Non-pigmented ciliary epithelial cell (primary cell): ENCODE measurements around the gene DNAJC17.

Experiments used
- DNase-seq: peaks from one replicate; pipeline ENCODE4 v3.0.0-alpha.2; 2010; ENCODE audit warnings: low read depth

The DNAJC17 gene

DNA sequence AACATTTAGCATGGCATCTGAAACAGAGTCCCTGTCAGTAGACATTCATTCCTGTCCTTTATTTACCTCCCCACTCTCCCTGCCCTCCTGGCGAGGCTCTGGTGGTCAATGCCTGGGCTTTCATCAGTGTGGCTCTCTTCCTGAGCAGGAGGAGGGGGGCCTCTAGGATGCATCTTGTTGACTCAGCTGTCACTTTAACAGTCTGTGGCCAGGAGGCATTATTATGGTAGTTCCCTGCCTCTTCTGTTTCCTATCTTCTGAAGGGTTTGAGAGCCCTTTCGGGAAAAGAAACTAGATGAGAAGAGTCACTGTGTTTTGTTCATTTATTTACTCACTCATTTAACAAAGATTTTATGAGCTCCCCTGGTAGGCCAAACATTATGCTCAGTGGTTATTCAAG is 23.6 kb upstream of the DNAJC17 start:
- DNase-seq, result no peak

DNA sequence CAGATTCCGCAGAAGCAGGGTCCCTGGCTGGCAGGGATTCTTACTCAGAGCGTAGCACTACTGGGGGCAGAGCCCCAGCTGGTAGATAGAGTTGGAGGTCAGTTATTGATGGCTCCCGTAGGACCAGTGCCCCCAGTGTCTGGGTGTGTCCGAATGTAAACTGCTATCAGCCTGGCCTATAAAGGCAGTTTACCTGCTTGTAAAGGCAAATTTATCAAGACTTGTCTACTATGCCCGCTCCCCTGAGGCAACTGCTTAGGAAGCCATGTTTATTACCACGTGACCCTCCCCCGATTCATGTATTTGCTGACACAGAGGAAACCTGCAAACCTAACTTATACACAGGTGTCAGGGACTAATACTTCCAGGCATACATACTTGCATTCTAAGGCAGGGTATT is 21.8 kb upstream of the DNAJC17 start:
- no peak for DNase-seq

DNA sequence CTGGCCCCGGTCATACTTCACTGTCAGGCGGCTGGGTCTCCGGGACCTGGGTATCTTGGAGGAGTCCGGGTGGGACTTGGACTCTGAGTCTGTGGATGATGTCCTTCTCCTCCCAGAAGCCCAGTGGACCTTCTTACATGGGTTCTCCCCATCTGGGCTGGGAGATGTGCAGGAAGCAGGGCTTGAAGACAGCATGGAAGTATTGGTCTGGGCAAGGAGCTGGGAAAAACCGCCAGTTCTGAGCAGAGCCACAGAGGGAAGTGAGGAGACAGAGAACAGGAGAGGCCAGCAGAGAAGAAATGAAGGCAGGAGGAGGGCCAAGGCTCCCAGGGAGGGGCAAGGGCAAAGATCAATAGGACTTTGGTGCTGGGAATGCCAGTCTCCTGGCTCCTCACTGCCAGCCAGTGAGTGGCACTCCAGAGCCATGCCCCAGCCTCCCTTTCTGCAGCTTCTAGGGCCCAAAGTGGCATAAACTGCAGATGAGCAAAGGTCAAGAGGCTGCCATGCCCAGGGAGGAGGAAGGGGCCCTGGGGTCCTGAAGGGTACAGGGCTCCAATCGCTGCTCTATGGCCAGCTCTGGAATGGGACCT is 21.3 kb upstream of the DNAJC17 start, which contains the start of gene PPP1R14D:
PPP1R14D (minus strand) TSS at position 262 of the 590 bp plus-strand sequence; CDS start at position 195, 67 bp downstream.
- DNase-seq, result no peak

DNA sequence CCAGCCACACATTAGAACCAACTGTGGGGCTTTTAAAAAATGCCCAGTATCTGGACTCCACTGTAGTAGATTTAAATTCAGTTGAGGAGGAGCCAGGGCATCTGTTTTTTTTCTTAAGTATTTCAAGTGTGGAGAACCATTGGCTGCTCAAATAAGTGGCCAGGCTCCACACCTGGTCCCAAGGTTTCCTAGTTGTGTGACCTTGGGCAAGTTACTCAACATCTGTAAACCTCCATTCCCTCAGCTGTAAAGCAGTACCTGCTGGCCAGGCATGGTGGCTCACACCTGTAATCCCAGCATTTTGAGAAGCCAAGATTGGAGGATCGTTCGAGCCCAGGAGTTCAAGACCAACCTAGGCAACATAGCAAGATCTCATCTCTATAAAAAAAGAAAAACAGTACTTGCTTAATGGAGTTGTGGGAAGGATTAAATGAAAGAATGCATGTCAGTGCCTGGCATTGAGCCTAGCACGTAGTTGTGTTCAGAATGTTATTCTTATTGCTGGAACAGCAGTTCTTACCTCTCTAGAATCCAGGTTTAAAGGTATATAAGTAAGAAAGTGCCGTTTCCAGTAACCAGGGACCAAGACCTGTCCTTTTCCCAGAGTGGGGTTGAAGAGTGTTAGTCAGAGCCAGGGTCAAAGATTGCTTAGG is 19.3 kb upstream of the DNAJC17 start:
- DNase-seq, result no peak

DNA sequence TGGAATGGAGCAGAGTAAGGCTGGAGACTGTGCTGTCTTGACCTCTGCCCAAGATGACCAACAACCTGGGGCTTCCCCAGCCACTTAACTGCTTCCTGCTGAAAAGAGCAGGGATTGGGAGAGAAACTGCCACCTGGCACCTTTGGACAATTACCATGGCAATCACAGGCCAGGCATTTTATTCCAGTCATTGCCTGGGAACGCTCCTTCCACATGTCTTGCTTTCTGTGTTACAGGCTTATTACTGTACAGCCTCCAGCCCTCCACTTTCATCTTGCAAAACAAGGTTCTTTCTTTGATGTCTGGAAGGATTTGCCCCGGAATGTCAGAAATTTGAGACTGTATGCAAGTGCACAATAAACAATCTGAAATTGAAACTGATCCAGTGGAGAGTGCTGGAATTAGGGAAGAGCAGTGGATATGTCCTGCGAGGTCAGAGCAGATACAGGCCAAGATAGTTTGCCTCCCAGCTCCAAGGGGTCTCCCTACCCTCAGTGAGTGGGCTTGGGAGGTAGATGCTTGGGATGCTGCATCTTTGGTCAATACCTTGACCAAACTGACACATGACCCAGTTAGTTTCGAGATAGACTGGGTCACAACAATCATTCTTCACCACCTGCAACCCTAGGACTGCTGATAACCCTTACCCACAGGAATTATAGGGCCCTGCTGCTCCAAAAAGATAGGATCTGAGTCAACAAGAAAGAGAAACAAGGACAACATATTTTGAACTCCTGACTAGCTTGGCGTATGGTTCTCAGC is 18.6 kb upstream of the DNAJC17 start:
- peak; percentile 34 for DNase-seq

DNA sequence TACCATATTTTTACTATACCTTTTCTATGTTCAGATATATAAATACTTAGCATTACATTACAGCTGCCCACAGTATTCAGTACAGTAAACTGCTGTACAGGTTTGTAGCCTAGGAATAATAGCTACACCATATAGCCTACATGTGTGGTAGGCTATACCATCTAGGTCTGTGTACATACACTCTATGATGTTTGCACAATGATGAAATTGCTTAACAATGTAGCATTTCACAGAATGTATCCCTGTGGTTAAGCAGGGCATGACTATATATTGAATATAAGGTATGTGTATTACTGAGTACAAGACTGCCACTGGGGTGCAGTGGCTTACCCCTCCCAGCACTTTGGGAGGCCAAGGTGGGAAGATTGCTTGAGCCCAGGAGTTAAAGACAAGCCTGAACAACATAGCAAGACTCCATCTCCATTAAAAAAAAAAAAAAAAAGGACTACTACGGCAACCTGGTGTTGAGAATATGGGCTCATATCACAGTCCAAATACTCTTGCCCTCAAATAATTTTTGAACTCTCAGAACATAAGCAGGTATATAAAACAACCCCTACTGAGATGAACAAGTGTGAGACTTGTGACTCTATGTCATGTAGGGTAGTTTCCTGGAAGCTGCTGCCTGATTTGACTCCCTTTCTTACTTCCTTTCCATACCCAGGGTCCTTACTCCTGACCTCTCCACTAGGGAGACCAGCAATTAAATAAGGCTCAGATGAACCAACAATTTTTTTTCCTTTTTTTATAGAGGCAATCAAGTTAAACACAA is 16.5 kb upstream of the DNAJC17 start:
- DNase-seq, result no peak

DNA sequence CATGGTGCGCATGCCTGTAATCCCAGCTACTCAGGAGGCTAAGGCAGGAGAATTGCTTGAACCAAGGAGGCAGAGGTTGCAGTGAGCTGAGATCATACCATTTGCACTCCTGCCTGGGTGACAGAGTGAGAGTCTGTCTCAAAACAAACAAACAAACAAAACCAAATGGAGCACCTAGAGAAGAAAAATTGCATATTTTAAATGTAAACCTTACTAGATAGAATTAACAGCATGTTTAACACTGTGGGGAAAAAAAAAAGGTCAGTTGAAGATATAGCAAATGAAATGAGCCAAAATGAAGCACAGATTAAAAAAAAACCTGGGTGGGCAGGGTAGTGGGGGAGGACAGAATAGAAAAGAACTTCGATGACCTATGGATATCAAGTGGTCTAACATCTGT is 13.9 kb upstream of the DNAJC17 start:
- DNase-seq, result no peak

DNA sequence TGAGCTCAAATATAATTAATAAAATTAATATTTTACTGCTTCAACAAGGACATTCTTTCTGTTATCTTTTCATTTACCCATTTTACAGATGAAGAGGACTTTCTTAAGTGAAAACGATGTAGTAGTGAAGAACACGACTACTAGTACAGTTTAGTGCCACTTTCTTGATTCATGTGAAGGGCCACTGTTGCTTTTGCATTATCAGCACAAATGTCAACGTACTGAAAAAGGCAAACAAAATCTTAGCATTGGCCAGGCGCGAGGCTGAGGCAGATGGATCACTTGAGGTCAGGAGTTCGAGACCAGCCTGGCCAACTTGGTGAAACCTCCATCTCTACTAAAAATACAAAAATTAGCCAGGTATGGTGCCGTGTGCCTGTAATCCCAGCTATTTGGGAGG is 11.8 kb upstream of the DNAJC17 start:
- DNase-seq, result no peak

DNA sequence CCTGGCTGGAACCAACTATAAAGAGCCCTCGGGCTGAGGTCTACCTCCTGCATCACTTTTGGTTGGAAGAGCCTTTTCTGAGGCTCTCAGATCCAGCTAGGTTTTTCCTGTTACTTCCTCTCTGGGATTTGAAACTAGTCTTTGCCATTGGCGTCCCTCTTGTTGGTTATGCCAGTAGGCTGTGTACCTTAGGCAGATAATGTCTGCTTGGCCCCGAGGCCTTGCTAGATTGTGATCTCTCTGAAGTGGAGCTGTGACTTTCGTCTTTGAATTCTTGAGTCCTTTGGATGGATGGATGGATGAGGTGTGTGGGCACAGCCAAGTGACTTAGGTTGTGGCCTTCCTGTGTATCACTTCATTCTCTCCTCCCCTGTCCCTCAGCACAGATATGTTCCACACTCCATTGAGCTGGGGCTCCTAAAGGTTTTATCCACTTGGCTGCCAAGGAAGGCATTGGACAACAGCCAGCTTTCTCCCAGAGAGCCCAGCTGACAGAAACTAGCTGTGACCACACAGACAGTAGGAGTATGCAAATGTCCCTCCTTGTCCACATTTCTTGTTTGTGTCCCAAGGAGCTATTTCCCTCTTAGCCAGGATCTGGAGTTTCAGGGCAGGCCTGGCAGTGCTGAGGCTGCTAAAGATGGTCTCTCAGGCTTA is 7.9 kb upstream of the DNAJC17 start:
- DNase-seq, result no peak

DNA sequence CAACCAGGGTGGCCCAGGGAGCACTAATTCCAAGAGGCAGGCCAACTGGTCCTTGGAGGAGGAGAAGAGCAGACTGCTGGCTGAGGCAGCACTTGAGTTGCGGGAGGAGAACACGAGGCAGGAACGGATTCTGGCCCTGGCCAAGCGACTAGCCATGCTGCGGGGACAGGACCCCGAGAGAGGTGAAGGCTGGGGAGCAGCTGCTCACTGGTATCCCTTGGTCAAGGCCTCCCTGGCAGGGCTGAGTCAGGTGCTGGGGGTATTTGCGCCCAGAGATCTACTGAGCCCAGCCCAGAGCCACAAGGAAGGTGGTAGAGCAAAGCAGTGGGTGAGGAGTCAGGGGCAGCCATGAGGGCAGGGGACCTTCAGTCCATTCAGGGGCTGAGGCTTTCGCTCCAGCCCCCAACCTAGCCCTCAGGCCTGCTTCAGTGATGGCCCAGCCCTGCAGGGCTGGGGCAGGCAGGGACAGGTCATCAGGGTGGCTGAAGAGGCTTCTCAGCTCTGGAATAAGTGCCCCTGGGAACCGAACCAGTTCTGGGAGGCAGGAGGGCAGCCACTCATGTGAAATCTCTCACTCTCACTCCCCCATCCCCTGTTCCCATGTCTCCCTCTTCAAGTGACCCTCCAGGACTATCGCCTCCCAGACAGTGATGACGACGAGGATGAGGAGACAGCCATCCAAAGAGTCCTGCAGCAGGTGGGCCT is 5.6 kb upstream of the DNAJC17 start:
- no peak for DNase-seq

DNA sequence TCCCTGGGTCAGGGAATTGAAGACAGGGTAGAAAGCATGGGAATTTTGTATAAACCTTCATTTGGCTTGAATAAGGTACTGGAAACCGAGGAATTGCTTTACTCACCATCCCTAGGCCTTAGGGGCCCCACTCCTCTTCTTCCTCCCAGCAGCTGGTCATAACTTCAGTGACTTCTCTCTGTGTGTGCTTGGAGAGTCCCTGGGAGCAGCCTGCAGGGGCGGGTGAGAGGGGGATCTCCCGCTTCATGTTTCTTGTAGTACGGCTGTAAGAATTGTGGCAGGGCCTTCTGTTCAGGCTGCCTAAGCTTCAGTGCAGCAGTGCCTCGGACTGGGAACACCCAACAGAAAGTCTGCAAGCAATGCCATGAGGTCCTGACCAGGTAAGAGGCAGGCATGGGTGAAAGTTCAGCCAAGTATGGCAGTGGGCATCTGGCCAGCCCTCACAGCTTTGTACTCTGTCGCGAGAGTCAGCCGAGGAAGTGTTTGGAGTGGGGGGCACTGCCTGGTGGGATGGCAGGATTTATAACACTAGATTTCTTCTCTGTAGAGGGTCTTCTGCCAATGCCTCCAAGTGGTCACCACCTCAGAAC is 1.7 kb upstream of the DNAJC17 start:
- DNase-seq, result no peak

DNA sequence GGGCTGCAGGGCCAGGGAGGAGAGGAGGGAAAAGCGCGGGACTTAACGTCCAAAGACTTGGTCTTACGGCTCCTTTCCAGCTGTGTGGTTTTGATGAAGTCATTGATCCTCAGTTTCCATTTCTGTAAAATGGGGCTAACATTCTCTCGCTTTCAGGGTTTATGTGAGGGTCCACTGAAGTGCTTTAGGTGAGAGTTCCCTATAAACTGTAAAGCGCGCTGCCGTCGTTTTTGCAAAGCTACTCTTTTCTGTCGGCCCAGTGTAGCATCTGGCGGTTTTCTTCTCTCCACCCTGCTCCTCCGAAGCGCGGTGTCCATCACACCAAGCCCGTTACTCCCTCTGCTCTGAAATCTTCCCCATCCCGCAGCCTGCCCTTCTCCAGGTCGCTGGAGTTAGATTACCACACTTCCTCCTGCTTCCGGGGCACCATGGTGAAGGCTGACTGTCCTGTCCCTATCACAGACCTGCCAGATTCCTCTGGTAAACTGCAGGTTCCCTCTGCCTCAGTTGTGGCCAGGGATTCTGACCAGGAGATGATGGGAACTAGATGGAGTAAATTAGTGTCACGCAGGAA is 702 bp upstream of the DNAJC17 start:
- DNase-seq, result no peak

DNA sequence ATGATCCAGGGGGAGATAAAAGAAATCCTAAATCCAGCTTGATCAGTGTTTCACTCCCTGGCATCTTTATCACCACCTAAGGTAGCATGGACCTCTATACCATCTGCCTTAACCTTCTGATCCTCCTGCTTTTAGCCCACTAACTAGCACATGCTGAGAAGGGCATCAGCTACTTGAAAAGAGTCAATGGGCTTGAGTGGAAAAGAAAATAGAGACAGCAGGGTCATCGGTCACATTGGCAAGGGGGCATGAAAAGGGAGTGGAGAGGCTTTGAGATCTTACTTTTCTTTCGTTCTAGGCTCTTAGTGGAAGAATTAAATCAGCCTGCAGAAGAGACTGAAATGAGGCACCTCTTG is 623 bp downstream of the DNAJC17 start:
- no peak for DNase-seq

DNA sequence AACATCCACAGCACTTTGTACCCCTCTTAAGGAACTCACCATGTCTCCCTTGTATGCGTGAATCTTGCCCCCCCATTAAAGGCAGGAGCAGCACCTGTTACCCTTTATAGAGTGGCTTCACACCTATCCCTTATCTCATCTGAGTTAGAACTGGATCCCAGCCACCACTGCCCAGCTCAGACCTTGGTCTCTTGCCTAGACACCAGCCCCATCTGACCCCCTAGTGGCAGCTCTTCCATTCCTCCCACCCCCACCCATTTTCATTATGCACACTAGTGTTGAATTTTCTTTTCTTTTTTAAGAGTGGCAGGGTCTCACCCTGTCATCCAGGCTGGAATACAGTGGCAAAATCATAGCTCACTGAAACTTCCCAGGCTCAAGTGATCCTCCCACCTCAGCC is 3.6 kb downstream of the DNAJC17 start:
- no peak for DNase-seq

DNA sequence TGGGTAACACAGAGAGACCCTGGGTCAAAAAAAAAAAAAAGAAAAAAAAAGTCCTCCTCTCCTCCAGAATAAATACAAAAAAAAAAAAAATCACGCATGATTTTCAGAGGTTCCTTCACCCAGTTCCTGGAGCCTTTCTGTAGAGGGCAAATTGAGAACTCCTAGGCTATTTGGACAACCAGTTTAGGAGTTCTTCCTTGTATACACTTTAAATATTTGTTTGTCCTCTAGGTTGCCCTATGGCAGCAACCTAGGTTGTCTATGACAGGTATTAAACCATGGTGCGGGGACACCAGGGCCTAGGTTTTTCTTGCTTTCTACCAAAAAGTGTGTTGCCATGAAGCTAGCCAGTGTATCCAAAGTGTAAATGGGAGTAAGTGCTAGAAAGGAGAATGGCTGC is 4.2 kb downstream of the DNAJC17 start:
- no peak for DNase-seq

DNA sequence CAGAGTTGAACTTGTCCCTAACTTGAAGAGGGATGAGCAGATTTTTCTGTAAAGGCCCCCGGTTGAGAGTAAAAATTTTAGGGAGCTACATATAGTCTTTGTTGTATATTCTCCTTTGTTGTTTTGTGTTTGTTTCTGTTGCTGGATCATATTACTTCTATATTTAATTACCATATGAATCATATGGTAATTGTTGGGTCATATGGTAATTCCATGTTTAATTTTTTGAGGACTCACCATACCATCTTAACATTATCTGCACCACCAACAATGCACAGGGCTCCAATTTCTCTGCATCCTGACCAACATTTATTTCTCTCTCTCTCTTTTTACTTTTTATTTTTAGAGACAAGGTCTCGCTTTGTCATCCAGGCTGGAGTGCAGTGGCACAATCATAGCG is 7.8 kb downstream of the DNAJC17 start:
- no peak for DNase-seq

DNA sequence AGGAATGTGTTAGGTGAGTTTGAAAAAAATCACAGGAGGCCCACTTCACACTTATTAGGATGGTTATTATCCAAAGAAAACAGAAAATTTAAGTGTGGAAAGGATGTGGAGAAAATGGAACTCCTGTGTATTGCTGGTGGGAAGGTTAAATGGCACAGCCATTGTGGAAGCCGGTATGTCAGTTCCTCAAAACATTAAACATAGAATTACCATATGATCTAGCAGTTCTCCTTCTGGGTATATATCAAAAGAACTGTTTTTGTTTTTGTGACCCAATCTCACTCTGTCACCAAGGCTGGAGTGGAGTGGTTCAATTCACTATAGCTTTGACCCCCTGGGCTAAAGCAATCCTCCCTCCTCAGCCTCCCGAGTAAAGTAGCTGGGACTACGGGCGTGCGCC is 10.8 kb downstream of the DNAJC17 start:
- no peak for DNase-seq

DNA sequence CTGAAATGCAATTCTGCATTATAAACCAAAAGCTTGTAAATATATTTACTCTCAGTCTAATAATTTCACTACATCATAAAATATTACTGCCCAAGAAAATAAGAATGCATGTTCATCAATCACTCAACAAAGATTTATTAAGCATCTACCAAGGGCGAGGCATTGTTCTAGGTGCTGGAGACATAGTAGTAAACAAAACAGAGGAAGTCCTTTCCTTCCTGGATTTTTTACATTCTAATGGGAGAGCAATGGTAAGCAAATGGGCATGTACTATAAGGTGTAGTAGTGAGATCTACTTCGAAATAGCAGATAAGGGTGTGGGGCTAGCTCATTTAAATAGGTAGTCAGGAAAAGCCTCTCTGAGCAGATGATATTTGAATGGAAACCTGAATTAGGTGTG is 11.2 kb downstream of the DNAJC17 start:
- DNase-seq, result no peak

DNA sequence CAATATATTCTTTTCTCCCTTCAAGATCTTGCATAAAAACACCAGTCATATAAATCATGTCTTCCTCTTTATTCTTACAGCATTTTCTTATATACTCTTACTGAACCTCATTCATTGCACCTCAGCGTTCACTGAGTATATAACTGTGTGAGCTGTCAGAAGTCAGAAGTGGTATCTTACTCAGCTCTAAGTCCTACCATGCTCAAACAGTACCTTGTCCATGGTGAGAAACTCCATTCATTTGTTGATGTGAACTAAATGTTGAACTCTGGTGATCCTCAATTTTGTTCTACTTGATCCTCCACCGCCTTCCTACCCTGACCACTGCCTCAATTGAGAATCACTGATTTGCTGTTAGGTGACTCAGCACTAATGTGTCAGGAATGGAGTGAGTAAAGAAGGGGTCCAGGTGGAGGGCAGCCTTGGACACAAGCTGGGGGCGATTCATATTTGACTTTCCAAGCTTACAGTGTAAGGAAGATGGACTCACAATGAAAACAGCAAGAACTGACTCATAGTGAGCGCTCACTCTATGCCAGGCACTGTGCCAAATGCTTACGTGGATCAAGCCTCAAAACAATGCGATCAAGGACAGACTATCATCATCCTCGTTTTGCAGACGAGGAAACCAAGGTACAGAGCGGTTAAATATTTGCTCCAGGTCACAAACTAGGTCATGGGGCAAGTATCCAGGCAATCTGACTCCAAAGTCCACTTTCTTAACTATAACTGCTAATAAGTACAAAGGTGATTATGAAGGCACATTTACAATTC is 13.9 kb downstream of the DNAJC17 start:
- peak; percentile 92 for DNase-seq

DNA sequence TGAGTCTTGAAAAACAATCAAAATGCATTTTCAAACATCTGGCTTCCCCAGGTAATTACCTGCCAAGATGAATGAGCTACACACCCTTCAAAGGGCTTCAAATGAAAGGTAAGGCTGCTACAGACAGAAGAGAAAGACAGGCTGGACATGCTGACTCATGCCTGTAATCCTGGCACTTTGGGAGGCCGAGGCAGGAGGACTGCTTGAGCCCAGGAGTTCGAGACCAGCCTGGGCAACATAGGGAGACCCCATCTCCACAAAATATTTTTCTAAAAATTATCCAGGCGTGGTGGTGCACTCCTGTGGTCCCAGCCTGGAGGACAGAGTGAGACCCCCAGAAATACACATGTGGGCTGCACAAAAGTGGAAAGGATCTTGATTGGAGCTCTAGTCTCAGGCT is 14.9 kb downstream of the DNAJC17 start:
- DNase-seq, result no peak
